Activated CD4-positive, alpha-beta memory T cell treated with anti-CD3 and anti-CD28 coated beads, Interleukin-2, amount 10 ng/mL, durations not matched to agents 7 days and 5 days (primary cell): ENCODE data around the gene MOSPD3. TPM values are rescaled to one million over a fixed set of nuclear protein-coding genes. Genes with fewer than 3 reads are reported as not detected.

Source experiments
- CTCF ChIA-PET: fragments of 350-600 bp; sonication (Branson Sonifier 250); formaldehyde crosslinking; loops from one replicate; lab custom pipeline; 2021; ENCODE audit warnings: antibody characterized with exemption, inconsistent platforms; lab: Charles Lee
- POLR2A ChIA-PET: fragments of 350-600 bp; sonication (Branson Sonifier 250); formaldehyde crosslinking; loops from one replicate; lab custom pipeline; 2021; ENCODE audit warnings: antibody characterized with exemption; lab: Charles Lee
- DNase-seq: peaks from one replicate; pipeline ENCODE4 v3.0.0-alpha.2; 2020
- H3K27ac Mint-ChIP-seq: one replicate; pipeline ENCODE4 v1.8.0; 2021; ENCODE audit warnings: mild to moderate bottlenecking, mixed read lengths
- H3K27me3 Mint-ChIP-seq: one replicate; pipeline ENCODE4 v1.8.0; 2021; ENCODE audit warnings: mixed read lengths
- H3K36me3 Mint-ChIP-seq: one replicate; pipeline ENCODE4 v1.8.0; 2021; ENCODE audit warnings: low read depth, mixed read lengths
- H3K4me1 Mint-ChIP-seq: one replicate; pipeline ENCODE4 v1.8.0; 2021; ENCODE audit warnings: mixed read lengths
- H3K4me3 Mint-ChIP-seq: one replicate; pipeline ENCODE4 v1.8.0; 2021; ENCODE audit warnings: mild to moderate bottlenecking, mixed read lengths
- H3K9me3 Mint-ChIP-seq: one replicate; pipeline ENCODE4 v1.8.0; 2021; ENCODE audit warnings: mixed read lengths
- total RNA-seq, 2 experiments: library from RNA; stranded (reverse); gene quantifications; one replicate each; pipeline ENCODE4 v1.2.3, GENCODE V29; 2021

Gene MOSPD3
- total RNA-seq, 2 experiments from 2014 or later: 47.2 to 53.3 TPM

GRCh38 chr7:100568896-100569844 is 43.2 kb upstream of the MOSPD3 start:
- H3K27me3 Mint-ChIP-seq: no peaks in the 10 kb centered on the region
- peak overlapping the region; percentile 21 for H3K4me3 Mint-ChIP-seq
- peaks cover 45% of the 10 kb centered on the region for H3K4me1 Mint-ChIP-seq
- H3K9me3 Mint-ChIP-seq: no peaks in the 10 kb centered on the region
- peak overlapping the region; percentile 32 for H3K27ac Mint-ChIP-seq
- ChIA-PET CTCF (interaction anchor here (0.7 to 1.6 kb wide), 4 partner anchors 9 to 137 kb away, joined by 3 to 8 read pairs (median 4); partner anchors contain the start of genes FBXO24, LRCH4 and POP7), POLR2A (interaction anchor here (0.7 to 1.8 kb wide), 7 partner anchors 14 to 136 kb away, joined by 3 to 10 read pairs (median 4); partner anchors contain the start of genes AGFG2, FBXO24, LRCH4 and POP7)
- peaks cover 9% of the 10 kb centered on the region for H3K36me3 Mint-ChIP-seq
- peak; percentile 54 for DNase-seq

GRCh38 chr7:100570954-100571828 is 41.1 kb upstream of the MOSPD3 start:
- Mint-ChIP-seq H3K27ac (no peak overlapping the region), H3K9me3 (no peaks in the 10 kb centered on the region), H3K4me1 (peaks cover 45% of the 10 kb centered on the region), H3K27me3 (no peaks in the 10 kb centered on the region), H3K4me3 (no peak overlapping the region), H3K36me3 (peaks cover 21% of the 10 kb centered on the region)
- ChIA-PET POLR2A (interaction anchor here (0.8 to 2.0 kb wide), 12 partner anchors 10 to 116 kb away, joined by 3 to 23 read pairs (median 3); partner anchors contain the start of genes FBXO24 and LRCH4), CTCF (interaction anchor here (0.8 to 1.6 kb wide), 3 partner anchors 11 to 89 kb away, joined by 3 to 4 read pairs (median 4); no protein-coding TSS in a partner anchor)
- no peak for DNase-seq

GRCh38 chr7:100571829-100572116 is 40.6 kb upstream of the MOSPD3 start:
- Mint-ChIP-seq H3K4me3 (no peak overlapping the region), H3K36me3 (peaks cover 27% of the 10 kb centered on the region), H3K27ac (no peak overlapping the region), H3K4me1 (peaks cover 45% of the 10 kb centered on the region), H3K9me3 (no peaks in the 10 kb centered on the region), H3K27me3 (no peaks in the 10 kb centered on the region)
- DNase-seq: no peak
- ChIA-PET POLR2A (interaction anchor here (1.0 to 2.0 kb wide), 9 partner anchors 12 to 117 kb away, joined by 3 to 23 read pairs (median 4); partner anchors contain the start of genes FBXO24 and LRCH4), CTCF (interaction anchor here (0.8 to 1.6 kb wide), 3 partner anchors 12 to 89 kb away, joined by 3 to 4 read pairs (median 4); no protein-coding TSS in a partner anchor)

- no peaks in the 10 kb centered on the region for H3K27me3 Mint-ChIP-seq
Observed at GRCh38 chr7:100572281-100572948, 39.9 kb upstream of the MOSPD3 start.

GRCh38 chr7:100572949-100573675 is 39.2 kb upstream of the MOSPD3 start:
- no peaks in the 10 kb centered on the region for H3K9me3 Mint-ChIP-seq
- CTCF ChIA-PET: no interaction called here
- POLR2A ChIA-PET: interaction anchor here (0.8 to 1.7 kb wide), 4 partner anchors 8 to 110 kb away, joined by 3 to 13 read pairs (median 3); no protein-coding TSS in a partner anchor
- H3K4me3 Mint-ChIP-seq: no peak overlapping the region
- H3K27me3 Mint-ChIP-seq: no peaks in the 10 kb centered on the region
- no peak overlapping the region for H3K27ac Mint-ChIP-seq
- peaks cover 36% of the 10 kb centered on the region for H3K36me3 Mint-ChIP-seq
- peaks cover 34% of the 10 kb centered on the region for H3K4me1 Mint-ChIP-seq
- DNase-seq: no peak

More at GRCh38 chr7:100572281-100572948, 39.9 kb upstream of the MOSPD3 start:
- DNase-seq: no peak
- Mint-ChIP-seq H3K4me3 (no peak overlapping the region), H3K4me1 (peaks cover 41% of the 10 kb centered on the region), H3K9me3 (no peaks in the 10 kb centered on the region), H3K27ac (no peak overlapping the region), H3K36me3 (peaks cover 30% of the 10 kb centered on the region)
- ChIA-PET POLR2A (interaction anchor here (0.8 to 1.7 kb wide), 5 partner anchors 9 to 111 kb away, joined by 3 to 13 read pairs (median 3); no protein-coding TSS in a partner anchor), CTCF (no interaction called here)

GRCh38 chr7:100573691-100574361 is 38.5 kb upstream of the MOSPD3 start, which contains the start of gene SAP25:
SAP25 (minus strand) TSS chr7:100573900; CDS start chr7:100573742, 158 bp downstream.
- Mint-ChIP-seq H3K27me3 (no peaks in the 10 kb centered on the region), H3K36me3 (peaks cover 44% of the 10 kb centered on the region), H3K9me3 (no peaks in the 10 kb centered on the region), H3K4me3 (no peak within 1 kb of the TSS), H3K27ac (no peak within 1 kb of the TSS), H3K4me1 (peaks cover 28% of the 10 kb centered on the region)
- no peak for DNase-seq
- ChIA-PET POLR2A (interaction anchor here (1.7 kb wide), 1 partner anchor 10 kb away, joined by 13 read pairs; no protein-coding TSS in a partner anchor), CTCF (no interaction called here)

GRCh38 chr7:100574362-100575205 is 37.8 kb upstream of the MOSPD3 start:
- no peaks in the 10 kb centered on the region for H3K27me3 Mint-ChIP-seq
- H3K9me3 Mint-ChIP-seq: no peaks in the 10 kb centered on the region
- H3K27ac Mint-ChIP-seq: no peak overlapping the region
- peaks cover 21% of the 10 kb centered on the region for H3K4me1 Mint-ChIP-seq
- DNase-seq: no peak
- H3K4me3 Mint-ChIP-seq: no peak overlapping the region
- ChIA-PET CTCF (no interaction called here), POLR2A (no interaction called here)
- H3K36me3 Mint-ChIP-seq: peaks cover 47% of the 10 kb centered on the region

- peaks cover 47% of the 10 kb centered on the region for H3K36me3 Mint-ChIP-seq
- no peak for DNase-seq
- no peak overlapping the region for H3K27ac Mint-ChIP-seq
- no peak overlapping the region for H3K4me3 Mint-ChIP-seq
- ChIA-PET POLR2A (no interaction called here), CTCF (no interaction called here)
- H3K4me1 Mint-ChIP-seq: peaks cover 15% of the 10 kb centered on the region
- no peaks in the 10 kb centered on the region for H3K9me3 Mint-ChIP-seq
- no peaks in the 10 kb centered on the region for H3K27me3 Mint-ChIP-seq
Observed at GRCh38 chr7:100575206-100575631, 37.1 kb upstream of the MOSPD3 start.

GRCh38 chr7:100575746-100576383 is 36.5 kb upstream of the MOSPD3 start:
- POLR2A ChIA-PET: no interaction called here
- peaks cover 10% of the 10 kb centered on the region for H3K4me1 Mint-ChIP-seq
- peaks cover 47% of the 10 kb centered on the region for H3K36me3 Mint-ChIP-seq
- H3K27ac Mint-ChIP-seq: no peak overlapping the region
- no peak for DNase-seq
- no peak overlapping the region for H3K4me3 Mint-ChIP-seq
- H3K27me3 Mint-ChIP-seq: no peaks in the 10 kb centered on the region
- H3K9me3 Mint-ChIP-seq: no peaks in the 10 kb centered on the region
- CTCF ChIA-PET: no interaction called here

GRCh38 chr7:100576384-100576993 is 35.9 kb upstream of the MOSPD3 start:
- ChIA-PET CTCF (no interaction called here), POLR2A (no interaction called here)
- peaks cover 47% of the 10 kb centered on the region for H3K36me3 Mint-ChIP-seq
- DNase-seq: no peak
- H3K4me3 Mint-ChIP-seq: no peak overlapping the region
- no peak overlapping the region for H3K27ac Mint-ChIP-seq
- no peaks in the 10 kb centered on the region for H3K27me3 Mint-ChIP-seq
- no peaks in the 10 kb centered on the region for H3K9me3 Mint-ChIP-seq
- peaks cover 5% of the 10 kb centered on the region for H3K4me1 Mint-ChIP-seq
